A549 (cell line): ENCODE data around the gene SEMA3A.

Experiments
- CBX2 ChIP-seq: fragments of 200-600 bp; sonication (generic); IDR thresholded peaks from 2 replicates; pipeline ENCODE4 v1.6.1; 2016; ENCODE audit warnings: low read depth, mild to moderate bottlenecking, borderline replicate concordance
- CHD4 ChIP-seq: fragments of 200-600 bp; sonication (generic); IDR thresholded peaks from 2 replicates; pipeline ENCODE4 v1.6.1; 2016; ENCODE audit warnings: antibody characterized with exemption, mild to moderate bottlenecking, borderline replicate concordance
- CTCF ChIP-seq: fragments of >200 bp; sonication (Bioruptor Twin); formaldehyde crosslinking; IDR thresholded peaks from 3 replicates; pipeline ENCODE4 v1.5.1; 2016
- EP300 ChIP-seq, 2 experiments: fragments of >200 bp; sonication (Bioruptor Twin); formaldehyde crosslinking; IDR thresholded peaks; 2 replicates in 1 of 2; 3 replicates in 1 of 2; pipeline ENCODE4 v1.6.1; 2016 to 2017
- ESRRA ChIP-seq: fragments of 150-350 bp; IDR thresholded peaks from 2 replicates; pipeline ENCODE4 v1.6.1; 2014; ENCODE audit warnings: mild to moderate bottlenecking, low read length, borderline replicate concordance
- HOXB13 ChIP-seq: fragments of 250-450 bp; sonication (Bioruptor Pico); IDR thresholded peaks from 2 replicates; pipeline ENCODE4 v1.5.0; 2020; ENCODE audit warnings: low read depth, mild to moderate bottlenecking, moderate library complexity
- KDM1A ChIP-seq: fragments of 200-600 bp; sonication (generic); IDR thresholded peaks from 2 replicates; pipeline ENCODE4 v1.6.1; 2016; ENCODE audit warnings: low read depth, mild to moderate bottlenecking
- NR3C1 ChIP-seq: fragments of >200 bp; sonication (Bioruptor Twin); formaldehyde crosslinking; IDR thresholded peaks from 3 replicates; pipeline ENCODE4 v1.6.1; 2017
- POLR2A ChIP-seq: IDR thresholded peaks from 2 replicates; pipeline ENCODE4 v1.6.1; 2012; ENCODE audit warnings: mild to moderate bottlenecking, low read length
- RAD21 ChIP-seq, 2 experiments: fragments of >200 bp in 1 of 2; sonication (Bioruptor Twin) in 1 of 2; formaldehyde crosslinking in 1 of 2; IDR thresholded peaks in 1 of 2; conservative IDR thresholded peaks in 1 of 2; 2 replicates in 1 of 2; 3 replicates in 1 of 2; pipeline ENCODE4 v1.6.1; 2012 to 2018; ENCODE audit warnings: inconsistent platforms in 1 of 2
- REST ChIP-seq: fragments of 200-600 bp; sonication (generic); IDR thresholded peaks from 2 replicates; pipeline ENCODE4 v1.6.1; 2016; ENCODE audit warnings: antibody characterized with exemption, mild to moderate bottlenecking, moderate library complexity
- RNF2 ChIP-seq: fragments of 200-600 bp; sonication (generic); IDR thresholded peaks from 2 replicates; pipeline ENCODE4 v1.6.1; 2016; ENCODE audit warnings: low read depth, mild to moderate bottlenecking, antibody characterized with exemption, moderate library complexity, borderline replicate concordance
- SMC3 ChIP-seq: fragments of >200 bp; sonication (Bioruptor Twin); formaldehyde crosslinking; IDR thresholded peaks from 3 replicates; pipeline ENCODE4 v1.6.1; 2018; ENCODE audit warnings: inconsistent platforms
- TF ChIP-seq, protein P1 (sequence below): fragments of 250-450 bp; sonication (Bioruptor Pico); IDR thresholded peaks from 2 replicates; pipeline ENCODE4 v1.5.0; 2020; ENCODE audit warnings: low read depth, mild to moderate bottlenecking, moderate library complexity

DNA sequence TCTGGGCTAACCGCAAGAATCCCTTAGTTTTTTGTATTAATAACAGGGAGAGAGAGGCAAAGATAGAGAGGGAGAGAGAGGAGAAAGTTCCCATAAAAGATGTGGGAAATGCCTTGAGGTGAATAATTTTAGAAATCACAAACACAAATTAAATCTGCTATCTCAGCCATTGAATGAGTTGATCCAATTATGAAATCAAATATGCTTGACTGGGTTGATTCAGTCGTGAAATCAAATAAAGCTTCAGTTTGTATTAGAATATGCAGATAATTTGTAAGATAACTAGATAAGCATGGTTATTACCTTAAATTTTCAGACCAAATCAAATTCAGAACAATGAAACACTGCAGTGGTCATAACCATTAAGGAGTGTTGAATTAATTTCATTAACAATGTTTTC lies 68.9 kb downstream of the SEMA3A start:
- TF ChIP-seq CBX2 (no peak), RNF2 (no peak), POLR2A (no peak), CTCF (no peak), ESRRA (no peak), EP300 (IDR thresholded peaks at IDR 0.05) (no peak), HOXB13 (CRISPR knock-in tag) (no peak), RAD21 (conservative IDR thresholded peaks at IDR 0.05 in 1 of 2, IDR thresholded peaks at IDR 0.05 in 1 of 2) (no peak), CHD4 (no peak), SMC3 (no peak), REST (no peak), NR3C1 (no peak), KDM1A (no peak)
- TF ChIP-seq, protein P1, sequence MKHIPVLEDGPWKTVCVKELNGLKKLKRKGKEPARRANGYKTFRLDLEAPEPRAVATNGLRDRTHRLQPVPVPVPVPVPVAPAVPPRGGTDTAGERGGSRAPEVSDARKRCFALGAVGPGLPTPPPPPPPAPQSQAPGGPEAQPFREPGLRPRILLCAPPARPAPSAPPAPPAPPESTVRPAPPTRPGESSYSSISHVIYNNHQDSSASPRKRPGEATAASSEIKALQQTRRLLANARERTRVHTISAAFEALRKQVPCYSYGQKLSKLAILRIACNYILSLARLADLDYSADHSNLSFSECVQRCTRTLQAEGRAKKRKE (CRISPR knock-in tag), result no peak
